Neural cell (in vitro differentiated cells): ENCODE measurements around the gene ADGRG1. TPM values are rescaled to one million over a fixed set of nuclear protein-coding genes. Genes with fewer than 3 reads are reported as not detected.

Source experiments
- H2AFZ ChIP-seq: fragments of 200-600, 300-800 bp; sonication (generic), shearing (Covaris generic); 2 replicates; pipeline ENCODE4 v1.6.0; 2014; ENCODE audit warnings: low read depth, mild to moderate bottlenecking, antibody characterized with exemption, low read length, moderate library complexity
- H3F3A ChIP-seq: fragments of 200-600 bp; shearing (Covaris generic); 2 replicates; pipeline ENCODE4 v1.6.1; 2016; ENCODE audit warnings: mild to moderate bottlenecking, moderate library complexity, mixed read lengths, antibody characterized with exemption, low read length; ENCODE audit not compliant: insufficient read depth, poor library complexity, severe bottlenecking
- H3K27ac ChIP-seq: fragments of 200-600, 300-800 bp; sonication (generic), shearing (Covaris generic); 2 replicates; pipeline ENCODE4 v1.5.1; 2014; ENCODE audit warnings: mild to moderate bottlenecking, low read length, moderate library complexity
- H3K27me3 ChIP-seq: fragments of 300-800, 200-600 bp; sonication (generic), shearing (Covaris generic); 2 replicates; pipeline ENCODE4 v1.6.0; 2014; ENCODE audit warnings: mild to moderate bottlenecking, low read depth, low read length, moderate library complexity; ENCODE audit not compliant: insufficient read depth
- H3K36me3 ChIP-seq: fragments of 300-800, 200-600 bp; sonication (generic), shearing (Covaris generic); 2 replicates; pipeline ENCODE4 v1.5.1; 2014; ENCODE audit warnings: mild to moderate bottlenecking, antibody characterized with exemption, low read length, moderate library complexity; ENCODE audit not compliant: insufficient read depth
- H3K4me2 ChIP-seq: fragments of 300-800, 200-600 bp; sonication (generic), shearing (Covaris generic); 2 replicates; pipeline ENCODE4 v1.6.0; 2014; ENCODE audit warnings: mild to moderate bottlenecking, low read length
- H3K4me3 ChIP-seq: fragments of 300-800, 200-600 bp; sonication (generic), shearing (Covaris generic); 2 replicates; pipeline ENCODE4 v1.5.1; 2014; ENCODE audit warnings: mild to moderate bottlenecking, low read length, moderate library complexity
- H3K79me2 ChIP-seq: fragments of 200-600 bp; shearing (Covaris generic); replicated peaks from 2 replicates; pipeline ENCODE4 v1.6.0; 2014; ENCODE audit warnings: mild to moderate bottlenecking, low read length, moderate library complexity; ENCODE audit not compliant: insufficient read depth
- H3K9ac ChIP-seq: fragments of 300-800, 200-600 bp; sonication (generic), shearing (Covaris generic); 2 replicates; pipeline ENCODE4 v1.6.1; 2016; ENCODE audit warnings: mild to moderate bottlenecking, low read length, mixed read lengths
- H3K9me2 ChIP-seq: fragments of 200-600 bp; shearing (Covaris generic); 2 replicates; pipeline ENCODE4 v1.6.1; 2016; ENCODE audit warnings: mild to moderate bottlenecking, low read length, mixed read lengths; ENCODE audit not compliant: insufficient read depth
- H3K9me3 ChIP-seq: fragments of 200-600, 300-800 bp; sonication (generic), shearing (Covaris generic); 2 replicates; pipeline ENCODE4 v1.6.1; 2016; ENCODE audit warnings: mild to moderate bottlenecking, mixed run types, low read length, moderate library complexity, mixed read lengths
- H4K20me1 ChIP-seq: fragments of 200-600 bp; shearing (Covaris generic); 2 replicates; pipeline ENCODE4 v1.6.1; 2016; ENCODE audit warnings: mild to moderate bottlenecking, mixed run types; ENCODE audit not compliant: insufficient read depth
- CTCF ChIP-seq: fragments of 450-650 bp; IDR thresholded peaks from 2 replicates; pipeline ENCODE4 v1.5.1; 2014; ENCODE audit warnings: antibody characterized with exemption, mild to moderate bottlenecking, moderate library complexity; ENCODE audit not compliant: poor library complexity, severe bottlenecking
- EP300 ChIP-seq: fragments of 450-650 bp; conservative IDR thresholded peaks from 2 replicates; pipeline ENCODE4 v1.6.1; 2014; ENCODE audit warnings: antibody characterized with exemption, mild to moderate bottlenecking, moderate library complexity; ENCODE audit not compliant: poor library complexity, severe bottlenecking
- EZH2 ChIP-seq: fragments of 200-600, 300-800 bp; shearing (Covaris generic), sonication (generic); IDR thresholded peaks from 2 replicates; pipeline ENCODE4 v1.6.1; 2014; ENCODE audit warnings: antibody characterized with exemption, low read length, borderline replicate concordance, mild to moderate bottlenecking; ENCODE audit not compliant: insufficient read depth, poor library complexity, severe bottlenecking
- MXI1 ChIP-seq: fragments of 450-650 bp; conservative IDR thresholded peaks from 2 replicates; pipeline ENCODE4 v1.6.1; 2014; ENCODE audit warnings: antibody characterized with exemption, mild to moderate bottlenecking; ENCODE audit not compliant: poor library complexity, severe bottlenecking
- POLR2AphosphoS5 ChIP-seq: IDR thresholded peaks from 2 replicates; pipeline ENCODE4 v1.6.1; 2012
- RAD21 ChIP-seq: fragments of 450-650 bp; conservative IDR thresholded peaks from 2 replicates; pipeline ENCODE4 v1.6.1; 2014; ENCODE audit warnings: antibody characterized with exemption, mild to moderate bottlenecking, moderate library complexity
- REST ChIP-seq: IDR thresholded peaks from 2 replicates; pipeline ENCODE4 v1.6.1; 2012; ENCODE audit warnings: borderline replicate concordance
- SMC3 ChIP-seq: fragments of 450-650 bp; conservative IDR thresholded peaks from 2 replicates; pipeline ENCODE4 v1.6.1; 2014; ENCODE audit warnings: antibody characterized with exemption, mild to moderate bottlenecking, moderate library complexity; ENCODE audit not compliant: poor library complexity
- TAF1 ChIP-seq: IDR thresholded peaks from 2 replicates; pipeline ENCODE4 v1.6.1; 2012; ENCODE audit warnings: low read depth
- polyA plus RNA-seq: library from polyadenylated mRNA; depleted of rRNA; stranded (reverse); fragments of >200 nt; gene quantifications from 2 replicates; pipeline ENCODE4 v1.2.3, GENCODE V29; 2014

ADGRG1 gene
- polyA plus RNA-seq, 1 donor from 2014 or later: 86.8 TPM

- TF ChIP-seq MXI1: no peak
- no peak for TF ChIP-seq TAF1
- TF ChIP-seq CTCF: no peak
- TF ChIP-seq SMC3: no peak
- no peak for TF ChIP-seq POLR2AphosphoS5
- TF ChIP-seq REST: no peak
- no peak for TF ChIP-seq EZH2
- TF ChIP-seq EP300: no peak
- TF ChIP-seq RAD21: no peak
- Histone ChIP-seq H3K27me3 (no peaks in the 10 kb centered on the region), H3F3A (no peaks in the 10 kb centered on the region), H3K36me3 (no peaks in the 10 kb centered on the region), H4K20me1 (no peaks in the 10 kb centered on the region), H3K27ac (no peak overlapping the region), H3K9me2 (no peaks in the 10 kb centered on the region), H2AFZ (no peak overlapping the region), H3K9ac (no peak overlapping the region), H3K9me3 (no peaks in the 10 kb centered on the region), H3K4me2 (no peak overlapping the region), H3K4me3 (no peak overlapping the region), H3K79me2 (peaks cover 5% of the 10 kb centered on the region)
Measured at GRCh38 chr16:57633383-57634064, 5.1 kb downstream of the ADGRG1 start.

GRCh38 chr16:57634171-57634570 is 5.7 kb downstream of the ADGRG1 start:
- Histone ChIP-seq H3K4me3 (no peak overlapping the region), H3K27ac (no peak overlapping the region), H3K9me3 (no peaks in the 10 kb centered on the region), H3K9ac (no peak overlapping the region), H4K20me1 (no peaks in the 10 kb centered on the region), H3F3A (no peaks in the 10 kb centered on the region), H3K4me2 (no peak overlapping the region), H3K79me2 (peaks cover 9% of the 10 kb centered on the region), H3K9me2 (no peaks in the 10 kb centered on the region), H3K36me3 (no peaks in the 10 kb centered on the region), H2AFZ (no peak overlapping the region), H3K27me3 (no peaks in the 10 kb centered on the region)
- TF ChIP-seq EP300 (no peak), SMC3 (no peak), TAF1 (no peak), RAD21 (no peak), REST (no peak), EZH2 (no peak), POLR2AphosphoS5 (no peak), MXI1 (no peak), CTCF (no peak)
